GOT3 (cell line): Measurements from ENCODE around the gene VEZT.
A peak's percentile ranks its signal among the peaks of the same experiment; 100 is the strongest.
"Not testable (repeated sequence)": the region's sequence is repeated elsewhere in the genome, so short reads cannot be mapped to it uniquely, and the experiment has no call there.

Experiments
- DNase-seq: peaks from one replicate; lab custom pipeline; 2025; ENCODE audit warnings: mixed read lengths; lab: John Stamatoyannopoulos, UW

The VEZT gene

GRCh38 chr12:95224202-95225170 lies 6.9 kb downstream of the VEZT start:
- peak; percentile 2 for DNase-seq

- no peak for DNase-seq
Measured at GRCh38 chr12:95225645-95226212, 8.1 kb downstream of the VEZT start.

- no peak for DNase-seq
Measured at GRCh38 chr12:95227818-95228356, 10.3 kb downstream of the VEZT start.

DNA sequence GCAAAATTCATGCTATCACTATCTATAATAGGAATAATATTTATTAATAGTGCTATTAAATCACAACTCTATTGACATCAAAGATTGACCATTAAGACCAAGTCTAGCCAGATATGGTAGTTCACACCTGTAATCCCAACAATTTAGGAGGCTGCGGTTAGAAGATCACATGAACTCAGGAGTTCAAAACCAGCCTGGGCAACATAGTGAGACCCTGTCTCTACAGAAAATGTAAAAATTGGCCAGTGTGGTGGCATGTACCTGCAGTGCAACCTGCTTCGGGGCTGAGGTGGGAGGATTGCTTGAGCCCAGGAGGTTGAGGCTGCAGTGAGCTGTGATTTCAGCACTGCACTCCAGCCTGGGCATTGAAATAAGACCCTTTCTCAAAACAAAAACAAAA lies 11.0 kb downstream of the VEZT start:
- no peak for DNase-seq

DNA sequence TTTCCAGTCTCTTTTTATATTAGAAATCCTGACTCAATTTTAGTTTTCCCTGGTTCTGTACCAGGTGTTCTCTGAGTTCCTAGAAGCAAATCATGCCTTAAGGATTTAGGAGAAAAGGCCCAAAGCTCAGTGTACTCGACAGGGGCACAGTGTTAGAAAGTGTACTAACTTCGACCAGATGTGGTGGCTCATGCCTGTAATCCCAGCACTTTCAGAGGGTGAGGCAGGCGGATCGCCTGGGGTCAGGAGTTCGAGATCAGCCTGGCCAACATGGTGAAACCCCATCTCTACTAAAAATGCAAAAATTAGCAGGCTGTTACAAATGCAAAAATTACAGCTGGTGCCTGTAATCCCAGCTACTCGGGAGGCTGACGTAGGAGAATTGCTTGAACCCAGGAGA lies 12.0 kb downstream of the VEZT start:
- DNase-seq: no peak

DNA sequence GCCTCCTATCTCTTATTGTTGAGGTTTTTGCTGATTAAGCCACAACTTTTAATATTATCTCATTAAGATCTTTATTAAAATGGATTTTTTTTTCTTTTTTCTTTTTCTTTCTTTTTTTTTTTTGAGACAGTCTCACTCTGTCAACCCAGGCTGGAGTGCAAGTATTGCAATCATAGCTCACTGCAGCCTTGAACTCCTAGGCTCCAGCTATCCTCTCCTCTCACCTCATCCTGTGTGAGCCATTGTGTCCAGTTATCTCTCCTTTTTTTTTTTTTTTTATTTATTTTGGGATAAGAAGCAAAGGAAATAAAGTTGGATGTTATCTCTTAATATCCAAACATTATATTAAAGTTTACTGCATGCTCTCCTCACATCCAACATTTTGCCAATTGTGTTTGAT lies 12.7 kb downstream of the VEZT start:
- no peak for DNase-seq

- no peak for DNase-seq
Measured at GRCh38 chr12:95231190-95231589, 13.6 kb downstream of the VEZT start.

GRCh38 chr12:95234187-95234586 lies 16.6 kb downstream of the VEZT start:
- not testable (repeated sequence) for DNase-seq

GRCh38 chr12:95235621-95236020 lies 18.0 kb downstream of the VEZT start:
- not testable (repeated sequence) for DNase-seq

DNA sequence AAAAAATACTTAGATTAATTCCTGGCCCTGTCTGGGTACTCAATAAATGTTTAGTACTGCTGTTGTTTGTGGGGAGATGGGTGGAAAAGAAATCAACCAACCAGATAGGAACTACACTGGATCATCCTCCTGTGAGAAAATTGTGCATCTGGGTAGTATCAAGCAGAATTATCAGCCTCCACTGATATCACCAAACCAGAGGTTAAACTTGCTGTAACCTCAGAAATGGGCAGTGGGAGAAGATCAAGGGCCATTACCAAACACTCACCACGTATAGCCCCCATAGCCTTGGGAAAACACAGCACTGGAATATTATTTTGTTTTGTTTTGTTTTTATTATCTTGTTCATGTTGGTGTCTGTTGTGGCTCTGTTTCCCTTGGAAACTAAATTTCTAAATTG lies 19.7 kb downstream of the VEZT start:
- no peak for DNase-seq

DNA sequence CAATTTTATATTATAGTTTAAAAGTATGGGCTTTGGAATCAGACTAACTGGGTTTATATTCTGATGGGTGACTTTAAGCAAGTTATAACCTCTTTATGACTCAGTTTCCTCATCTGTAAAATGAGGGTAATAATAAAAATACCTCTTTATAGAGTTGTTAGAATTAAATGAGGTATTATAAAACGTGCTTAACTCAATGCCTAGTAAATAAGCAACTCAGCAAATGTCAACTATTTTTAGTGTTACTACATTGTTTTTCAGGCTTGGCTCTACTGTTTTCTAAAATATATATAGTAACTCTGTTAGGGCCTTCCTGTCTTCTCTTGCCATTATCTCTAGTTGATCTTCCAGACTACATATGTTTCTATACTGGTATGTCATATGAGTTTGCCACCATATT lies 20.5 kb downstream of the VEZT start:
- DNase-seq: no peak

- DNase-seq: no peak
Measured at GRCh38 chr12:95239216-95239615, 21.6 kb downstream of the VEZT start.

DNA sequence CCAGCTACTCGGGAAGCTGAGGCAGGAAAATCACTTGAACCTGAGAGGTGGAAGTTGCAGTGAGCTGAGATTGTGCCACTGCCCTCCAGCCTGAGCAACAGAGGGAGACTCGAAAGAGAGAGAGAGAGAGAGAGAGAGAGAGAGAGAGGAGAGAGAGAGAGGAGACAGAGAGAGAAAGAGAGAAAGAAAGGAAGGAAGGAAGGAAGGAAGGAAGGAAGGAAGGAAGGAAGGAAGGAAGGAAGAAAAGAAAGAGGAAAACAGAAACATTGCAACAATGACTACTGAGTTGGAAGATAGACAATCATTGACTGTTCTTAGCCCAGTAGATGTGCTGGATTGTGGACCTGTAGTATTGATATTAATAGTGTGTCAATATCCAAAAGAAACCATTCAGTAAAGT lies 22.2 kb downstream of the VEZT start:
- DNase-seq: not testable (repeated sequence)

DNA sequence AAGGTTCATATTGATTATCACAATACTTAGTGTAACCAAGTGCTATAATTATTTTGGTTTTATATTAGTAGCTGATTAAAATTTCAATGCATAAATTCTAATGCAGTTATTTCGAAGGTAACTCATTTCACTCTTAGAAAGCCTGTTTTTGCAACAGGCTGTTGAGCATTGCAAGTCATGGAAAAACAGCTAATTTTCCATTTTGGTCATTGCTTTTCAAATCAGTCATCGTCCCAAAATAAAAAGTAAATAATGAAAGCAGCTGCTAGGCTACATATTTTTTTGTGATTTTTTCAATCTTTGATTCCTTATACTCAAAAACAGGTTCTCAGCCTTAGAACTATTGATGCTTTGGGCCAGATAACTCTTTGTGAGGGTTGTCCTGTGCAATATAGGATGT lies 22.9 kb downstream of the VEZT start:
- DNase-seq: no peak

DNA sequence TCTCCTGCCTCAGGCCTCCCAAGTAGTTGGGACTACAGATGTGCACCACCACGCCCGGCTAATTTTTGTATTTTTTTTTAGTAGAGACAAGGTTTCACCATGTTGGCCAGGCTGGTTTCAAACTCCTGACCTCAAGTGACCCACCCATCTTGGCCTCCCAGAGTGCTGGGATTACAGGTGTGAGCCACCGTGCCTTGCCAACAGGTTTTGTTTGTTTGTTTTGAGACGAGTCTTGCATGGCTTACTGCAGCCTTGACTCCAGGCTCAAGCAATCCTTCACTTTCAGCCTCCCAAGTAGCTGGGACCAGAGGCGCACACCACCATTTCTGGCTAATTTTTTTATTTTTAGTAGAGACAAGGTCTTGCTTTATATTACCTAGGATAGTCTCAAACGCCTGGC lies 23.5 kb downstream of the VEZT start:
- not testable (repeated sequence) for DNase-seq

DNA sequence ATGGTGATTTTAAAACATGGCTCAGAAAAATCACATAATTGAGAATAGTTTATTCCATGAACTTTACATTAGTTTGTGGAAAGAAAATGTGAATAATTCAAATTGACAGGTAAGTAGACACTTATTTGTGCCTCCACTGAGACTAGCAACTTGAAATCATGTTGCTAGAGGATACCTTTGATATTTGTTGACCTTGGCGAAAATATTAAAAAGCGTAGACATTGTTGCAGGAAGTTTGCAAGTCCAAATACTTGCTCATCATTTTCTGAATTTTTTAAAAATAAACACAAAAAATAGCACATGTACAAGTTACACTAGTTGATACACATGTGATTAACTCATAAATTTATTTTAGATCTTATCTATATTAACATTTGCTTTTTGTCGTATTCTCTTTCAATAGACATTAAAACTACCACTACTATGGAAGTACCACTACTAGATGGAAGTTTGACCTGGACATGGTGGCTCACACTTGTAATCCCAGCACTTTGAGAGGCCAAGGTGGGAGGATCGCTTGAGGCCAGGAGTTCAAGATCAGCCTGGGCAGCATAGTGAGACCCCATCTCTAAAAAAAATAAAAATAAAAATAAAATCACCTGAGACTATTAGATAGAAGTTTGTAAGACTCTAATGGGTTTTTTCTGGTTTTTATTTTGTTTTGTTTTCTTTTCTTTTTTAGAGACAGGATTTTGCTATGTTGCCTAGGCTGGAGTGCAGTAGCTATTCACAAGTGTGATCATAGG lies 24.3 kb downstream of the VEZT start:
- DNase-seq: no peak

- no peak for DNase-seq
Measured at GRCh38 chr12:95243497-95244183, 26.0 kb downstream of the VEZT start.

DNA sequence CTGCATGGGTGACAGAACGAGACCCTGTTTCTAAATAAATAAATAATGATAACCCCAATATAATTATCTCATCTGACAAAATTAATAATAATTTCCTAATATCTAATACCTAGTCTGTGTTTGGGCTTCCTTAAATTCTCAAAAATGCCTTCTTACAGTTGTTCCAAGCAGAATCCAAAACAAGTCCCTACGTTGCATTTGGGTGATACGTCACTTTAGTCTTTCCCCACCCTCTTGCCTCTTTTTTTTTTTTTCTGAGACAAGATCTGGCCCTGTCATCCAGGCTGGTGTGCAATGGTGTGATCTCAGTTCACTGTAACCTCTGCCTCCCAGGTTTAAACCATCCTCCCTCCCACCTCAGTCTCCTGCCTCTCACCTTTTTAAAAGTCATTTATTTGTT lies 26.7 kb downstream of the VEZT start:
- no peak for DNase-seq

GRCh38 chr12:95248095-95248494 lies 30.5 kb downstream of the VEZT start:
- no peak for DNase-seq

GRCh38 chr12:95248604-95249360 lies 31.2 kb downstream of the VEZT start:
- DNase-seq: no peak

DNA sequence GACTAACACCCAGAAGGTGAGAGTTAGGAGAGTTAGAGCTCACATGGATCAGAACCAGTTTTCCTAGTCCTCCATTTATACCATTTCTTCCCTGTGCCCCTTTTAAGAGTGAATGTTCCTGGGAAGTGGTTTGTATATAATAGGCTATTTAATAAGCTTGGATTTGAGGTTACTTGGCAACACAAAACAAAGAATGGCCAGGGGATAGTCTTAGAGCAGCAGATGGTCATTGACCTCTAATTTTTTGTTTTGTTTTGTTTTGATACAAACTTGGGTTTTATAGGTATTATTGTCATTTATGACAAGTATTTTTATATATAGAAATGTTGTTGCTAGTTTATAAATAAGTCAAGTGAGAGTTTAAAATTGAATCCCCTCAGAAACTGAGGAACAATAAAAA lies 35.8 kb downstream of the VEZT start:
- DNase-seq: no peak
